H1 (cell line): ENCODE measurements around the gene PLCXD1. TPM values are rescaled to one million over a fixed set of nuclear protein-coding genes. Genes with fewer than 3 reads are reported as not detected.
A peak's percentile ranks its signal among the peaks of the same experiment; 100 is the strongest.

Experiments used
- CTCF ChIA-PET: fragments of 300-600 bp; sonication (Branson Sonifier 250); formaldehyde crosslinking; loops from one replicate; lab custom pipeline; 2021; ENCODE audit not compliant: partially characterized antibody; lab: Charles Lee
- POLR2A ChIA-PET: fragments of 300-600 bp; sonication (Branson Sonifier 250); formaldehyde crosslinking; loops from one replicate; lab custom pipeline; 2021; ENCODE audit warnings: inconsistent platforms; ENCODE audit not compliant: partially characterized antibody; lab: Charles Lee
- DNase-seq, 2 experiments: peaks; one replicate each; pipeline versions ENCODE4 v3.0.0 to v3.0.0-alpha.2; 2010 to 2022; ENCODE audit warnings: low spot score in 2 of 2, low read depth in 1 of 2, mixed read lengths in 1 of 2
- FAIRE-seq: peaks from 2 replicates; lab custom pipeline; 2011; peaks lifted over from hg19 to GRCh38; lab: Jason Lieb, UNC
- H2AFZ ChIP-seq: 2 replicates; pipeline ENCODE4 v1.8.1; 2012; ENCODE audit warnings: low read length, inconsistent platforms
- H2AK5ac ChIP-seq: 2 replicates; pipeline ENCODE4 v1.6.1; 2013; ENCODE audit warnings: low read depth, low read length
- H2BK120ac ChIP-seq: replicated peaks from 2 replicates; pipeline ENCODE3; 2013; ENCODE audit warnings: low read depth, low read length, inconsistent platforms
- H2BK12ac ChIP-seq: 2 replicates; pipeline ENCODE4 v1.6.1; 2013; ENCODE audit warnings: low read depth, low read length
- H2BK15ac ChIP-seq: 2 replicates; pipeline ENCODE4 v1.6.1; 2013; ENCODE audit warnings: low read length
- H2BK20ac ChIP-seq: 2 replicates; pipeline ENCODE4 v1.6.1; 2013; ENCODE audit warnings: low read length
- H2BK5ac ChIP-seq: 2 replicates; pipeline ENCODE4 v1.6.1; 2013; ENCODE audit warnings: low read depth, low read length
- H3K14ac ChIP-seq: 2 replicates; pipeline ENCODE4 v1.6.1; 2013; ENCODE audit warnings: inconsistent platforms; ENCODE audit not compliant: insufficient read length
- H3K18ac ChIP-seq: 2 replicates; pipeline ENCODE4 v1.6.1; 2013; ENCODE audit warnings: low read length; ENCODE audit errors: extremely low read depth
- H3K23ac ChIP-seq: 2 replicates; pipeline ENCODE4 v1.6.1; 2013; ENCODE audit warnings: inconsistent platforms; ENCODE audit not compliant: insufficient read length
- H3K23me2 ChIP-seq: 2 replicates; pipeline ENCODE4 v1.6.1; 2013; ENCODE audit warnings: low read depth, low read length
- H3K27ac ChIP-seq: 2 replicates; pipeline ENCODE4 v1.6.1; 2011; ENCODE audit warnings: low read depth, low read length, inconsistent platforms
- H3K27me3 ChIP-seq, 4 experiments: replicated peaks in 1 of 4; 1 replicate in 1 of 4; 2 replicates in 3 of 4; pipeline versions ENCODE4 v1.6.1 to v1.8.1; 2011 to 2013; ENCODE audit warnings: low read length in 3 of 4, mild to moderate bottlenecking in 3 of 4, inconsistent platforms in 2 of 4, mixed read lengths in 2 of 4, moderate library complexity in 1 of 4; ENCODE audit not compliant: control insufficient read depth in 3 of 4, insufficient read depth in 3 of 4; ENCODE audit errors: extremely low read depth in 1 of 4
- H3K36me3 ChIP-seq, 4 experiments: 2 replicates each; pipeline versions ENCODE4 v1.6.1 to v1.8.1; 2011 to 2013; ENCODE audit warnings: mild to moderate bottlenecking in 4 of 4, low read length in 3 of 4, moderate library complexity in 2 of 4, control low read depth in 1 of 4, inconsistent platforms in 1 of 4; ENCODE audit not compliant: insufficient read depth in 4 of 4, control insufficient read depth in 2 of 4
- H3K4ac ChIP-seq: replicated peaks from 2 replicates; pipeline ENCODE3; 2013; ENCODE audit warnings: low read length, low read depth, mixed read lengths, inconsistent platforms; ENCODE audit not compliant: insufficient read length
- H3K4me1 ChIP-seq, 4 experiments: replicated peaks in 1 of 4; 1 replicate in 1 of 4; 2 replicates in 3 of 4; pipeline versions ENCODE4 v1.6.1 to v1.8.1; 2011 to 2013; ENCODE audit warnings: low read length in 3 of 4, inconsistent platforms in 2 of 4, mixed read lengths in 1 of 4; ENCODE audit not compliant: insufficient read depth in 4 of 4, control insufficient read depth in 3 of 4
- H3K4me2 ChIP-seq, 2 experiments: 2 replicates each; pipeline versions ENCODE4 v1.6.1 to v1.8.1; 2011 to 2013; ENCODE audit warnings: low read depth in 2 of 2, low read length in 2 of 2, control low read depth in 1 of 2, inconsistent platforms in 1 of 2, mild to moderate bottlenecking in 1 of 2; ENCODE audit not compliant: insufficient read depth in 1 of 2
- H3K4me3 ChIP-seq, 4 experiments: fragments of 200-600, 300-600 bp in 1 of 4; sonication (generic), shearing (Covaris generic), sonication (Bioruptor Twin) in 1 of 4; 2 replicates each; pipeline versions ENCODE4 v1.5.1 to v1.8.1; 2011 to 2016; ENCODE audit warnings: low read length in 4 of 4, low read depth in 3 of 4, control low read depth in 2 of 4, inconsistent platforms in 2 of 4, mild to moderate bottlenecking in 2 of 4, mixed read lengths in 1 of 4, moderate library complexity in 1 of 4; ENCODE audit not compliant: insufficient read depth in 2 of 4; ENCODE audit errors: extremely low read depth in 1 of 4
- H3K56ac ChIP-seq: replicated peaks from 2 replicates; pipeline ENCODE3; 2013; ENCODE audit warnings: low read depth, mild to moderate bottlenecking, mixed read lengths, low read length, inconsistent platforms; ENCODE audit not compliant: insufficient read length
- H3K79me1 ChIP-seq: 2 replicates; pipeline ENCODE4 v1.6.1; 2013; ENCODE audit warnings: low read depth, low read length, control low read depth
- H3K79me2 ChIP-seq, 2 experiments: 2 replicates each; pipeline versions ENCODE4 v1.6.1 to v1.8.1; 2012 to 2013; ENCODE audit warnings: low read length in 2 of 2, mild to moderate bottlenecking in 2 of 2, inconsistent platforms in 1 of 2; ENCODE audit not compliant: insufficient read depth in 2 of 2, control insufficient read depth in 1 of 2
- H3K9ac ChIP-seq, 4 experiments: replicated peaks in 1 of 4; 1 replicate in 1 of 4; 2 replicates in 3 of 4; pipeline versions ENCODE4 v1.6.1 to v1.8.1; 2011 to 2013; ENCODE audit warnings: low read depth in 3 of 4, low read length in 3 of 4, control low read depth in 2 of 4, mild to moderate bottlenecking in 2 of 4, moderate library complexity in 2 of 4, inconsistent platforms in 1 of 4; ENCODE audit errors: extremely low read depth in 1 of 4
- H3K9me3 ChIP-seq, 2 experiments: 2 replicates each; pipeline versions ENCODE4 v1.6.1 to v1.8.1; 2012 to 2013; ENCODE audit warnings: mild to moderate bottlenecking in 2 of 2, moderate library complexity in 2 of 2, control low read depth in 1 of 2, inconsistent platforms in 1 of 2, low read depth in 1 of 2, low read length in 1 of 2, mixed read lengths in 1 of 2; ENCODE audit not compliant: insufficient read depth in 2 of 2
- H4K20me1 ChIP-seq, 2 experiments: replicated peaks in 1 of 2; 2 replicates each; pipeline versions ENCODE3 to v1.8.1; 2011 to 2013; ENCODE audit warnings: inconsistent platforms in 2 of 2, low read length in 2 of 2, mild to moderate bottlenecking in 1 of 2; ENCODE audit not compliant: insufficient read depth in 2 of 2, control insufficient read depth in 1 of 2
- H4K5ac ChIP-seq: 2 replicates; pipeline ENCODE4 v1.6.1; 2013; ENCODE audit warnings: low read length, low read depth, mixed read lengths, inconsistent platforms; ENCODE audit not compliant: insufficient read length
- H4K8ac ChIP-seq: 2 replicates; pipeline ENCODE4 v1.8.0; 2013; ENCODE audit warnings: mild to moderate bottlenecking, moderate library complexity, low read length, inconsistent platforms; ENCODE audit not compliant: insufficient read depth; ENCODE audit errors: extremely low read depth
- H4K91ac ChIP-seq: replicated peaks from 2 replicates; pipeline ENCODE3; 2013; ENCODE audit warnings: low read length, mixed read lengths, inconsistent platforms; ENCODE audit not compliant: insufficient read length
- ASH2L ChIP-seq: fragments of 200-600, 300-600 bp; sonication (generic); IDR thresholded peaks from one replicate; pipeline ENCODE4 v1.7.1; 2017; ENCODE audit warnings: low read length
- ATF3 ChIP-seq: IDR thresholded peaks from 2 replicates; pipeline ENCODE4 v1.6.1; 2011; ENCODE audit warnings: low read depth, mild to moderate bottlenecking, low read length; ENCODE audit not compliant: insufficient read depth
- BACH1 ChIP-seq: IDR thresholded peaks from 2 replicates; pipeline ENCODE4 v1.6.1; 2012; ENCODE audit warnings: low read length, improper control_type of control experiment
- CREB1 ChIP-seq: IDR thresholded peaks from 2 replicates; pipeline ENCODE4 v1.6.1; 2012; ENCODE audit warnings: inconsistent platforms
- FOSL1 ChIP-seq: IDR thresholded peaks from 2 replicates; pipeline ENCODE4 v1.6.1; 2011; ENCODE audit warnings: mild to moderate bottlenecking, low read depth, low read length, moderate library complexity; ENCODE audit not compliant: insufficient read depth
- JUN ChIP-seq: IDR thresholded peaks from 2 replicates; pipeline ENCODE4 v1.6.1; 2011; ENCODE audit warnings: low read depth, mild to moderate bottlenecking, improper control_type of control experiment, low read length
- MAFK ChIP-seq: IDR thresholded peaks from 2 replicates; pipeline ENCODE4 v1.6.1; 2012; ENCODE audit warnings: low read depth, mild to moderate bottlenecking, improper control_type of control experiment, low read length
- SP1 ChIP-seq: IDR thresholded peaks from 2 replicates; pipeline ENCODE4 v1.6.1; 2011; ENCODE audit warnings: low read depth, low read length
- SRF ChIP-seq: IDR thresholded peaks from 2 replicates; pipeline ENCODE4 v1.6.1; 2011; ENCODE audit warnings: mild to moderate bottlenecking, low read depth, low read length, moderate library complexity
- YY1 ChIP-seq: IDR thresholded peaks from 2 replicates; pipeline ENCODE4 v1.6.1; 2011; ENCODE audit warnings: low read depth, mild to moderate bottlenecking, low read length
- WGBS, 2 experiments: shearing (Covaris generic) in 1 of 2; methylation state at CpG; one replicate each; pipeline versions ENCODE4 v1.1.6 to v1.1.7; 2013 to 2015; ENCODE audit warnings: low lambda C conversion rate in 2 of 2, mixed read lengths in 2 of 2, inconsistent platforms in 1 of 2, low coverage in 1 of 2, missing lambda C conversion rate in 1 of 2; ENCODE audit not compliant: insufficient replicate concordance in 2 of 2, insufficient coverage in 1 of 2, insufficient read length in 1 of 2; ENCODE audit errors: extremely low coverage in 1 of 2, missing lambda C conversion rate in 1 of 2; 5-methylcytosine and 5-hydroxymethylcytosine counted together
- polyA plus RNA-seq, 7 experiments: library from polyadenylated mRNA; depleted of rRNA in 3 of 7; stranded (reverse) in 5 of 7; unstranded in 2 of 7; fragments of >200 nt in 5 of 7; fragments of 200-250 nt in 2 of 7; gene quantifications; 1 replicate in 5 of 7; 2 replicates in 1 of 7; 4 replicates in 1 of 7; pipeline versions ENCODE4 v1.2.1 to v1.2.3, GENCODE V29; 2011 to 2013; ENCODE audit warnings: missing spikeins in 2 of 7, mixed read lengths in 2 of 7
- total RNA-seq: library from RNA; stranded (reverse); fragmentation: NEBNext Ultra II Directional; extraction: Animal tissue kit (Norgen Biotek cat#: 25700); gene quantifications from 2 replicates; pipeline ENCODE4 v1.2.1, GENCODE V29; 2021

PLCXD1 gene
- total and polyA plus RNA-seq, 2 of the 8 experiments (the other 6 are each of a cell fraction or from before 2014, with no cell fraction given): 93.6 to 124 TPM

- H2AK5ac ChIP-seq: no peak overlapping the region
- H3K23me2 ChIP-seq: no peaks in the 10 kb centered on the region
- H3K4me1 ChIP-seq: no peaks in the 10 kb centered on the region
- H3K27me3 ChIP-seq: no peaks in the 10 kb centered on the region
- no peak overlapping the region for H3K4ac ChIP-seq
- H3K4me3 ChIP-seq: no peak overlapping the region
- POLR2A ChIA-PET: no interaction called here
- CTCF ChIA-PET: no interaction called here
- no peak overlapping the region for H3K4me2 ChIP-seq
- no peak overlapping the region for H2BK15ac ChIP-seq
- no peak overlapping the region for H3K23ac ChIP-seq
- no peak overlapping the region; the same call in 1 of the 2 replicates for H3K18ac ChIP-seq
- H3K79me2 ChIP-seq: peaks cover 0 to 14% of the 10 kb centered on the region in 2 experiments; a peak in 1 of 4 replicates
- no peak overlapping the region for H2BK5ac ChIP-seq
- H4K8ac ChIP-seq: no peak overlapping the region
- no peak overlapping the region for H2AFZ ChIP-seq
- no peaks in the 10 kb centered on the region; a peak in 1 of 4 replicates for H3K9me3 ChIP-seq
- H4K91ac ChIP-seq: no peak overlapping the region
- peak in 1 of 2 experiments; percentile 42 for DNase-seq
- 96% methylated on average over 35 of the region's 47 CpGs; no CpG with 5 or more reads in 1 of the 2 experiments for WGBS, 2 experiments
- no peak overlapping the region for H3K14ac ChIP-seq
- peaks cover 7% of the 10 kb centered on the region for H3K79me1 ChIP-seq
- H3K9ac ChIP-seq: no peak overlapping the region
- H3K56ac ChIP-seq: no peak overlapping the region
- no peak overlapping the region for H2BK20ac ChIP-seq
- H2BK12ac ChIP-seq: no peak overlapping the region
- peaks cover 2 to 7% of the 10 kb centered on the region in 2 experiments for H4K20me1 ChIP-seq
- peaks cover 0 to 45% (median 7%) of the 10 kb centered on the region in 4 experiments; a peak in 6 of 8 replicates for H3K36me3 ChIP-seq
- FAIRE-seq: no peak
- H2BK120ac ChIP-seq: no peak overlapping the region
- H4K5ac ChIP-seq: no peak overlapping the region
- H3K27ac ChIP-seq: no peak overlapping the region
- TF ChIP-seq SRF: no peak
- no peak for TF ChIP-seq ASH2L
- no peak for TF ChIP-seq MAFK
- TF ChIP-seq BACH1: no peak
- TF ChIP-seq CREB1: no peak
- TF ChIP-seq ATF3: no peak
- no peak for TF ChIP-seq FOSL1
- no peak for TF ChIP-seq YY1
- no peak for TF ChIP-seq JUN
- no peak for TF ChIP-seq SP1
These were observed 63.3 kb downstream of the PLCXD1 start for GRCh38 chrX:344371-344901.
